K562 (cell line): Measurements from ENCODE around the gene STX1B. TPM values are rescaled to one million over a fixed set of nuclear protein-coding genes. Genes with fewer than 3 reads are reported as not detected.
A peak's percentile ranks its signal among the peaks of the same experiment; 100 is the strongest.

Source experiments
- CREB5 ChIP-seq: fragments of 250-450 bp; sonication (Bioruptor Pico); IDR thresholded peaks from 2 replicates; pipeline ENCODE4 v1.5.0; 2020; ENCODE audit warnings: mild to moderate bottlenecking
- E2F8 ChIP-seq: fragments of 450-650 bp; IDR thresholded peaks from 2 replicates; pipeline ENCODE4 v1.7.1; 2018; ENCODE audit warnings: mild to moderate bottlenecking, low read depth; ENCODE audit not compliant: partially characterized antibody
- ELF1 ChIP-seq: fragments of 200-800 bp; sonication (Bioruptor generic); IDR thresholded peaks from 2 replicates; pipeline ENCODE4 v1.6.1; 2016; ENCODE audit warnings: missing genetic modification characterization, missing compliant biosample characterization
- ETV1 ChIP-seq: fragments of 450-650 bp; conservative IDR thresholded peaks from 2 replicates; pipeline ENCODE4 v1.6.1; 2016; ENCODE audit warnings: missing genetic modification characterization, control low read depth, low read depth, missing compliant biosample characterization
- EZH2 ChIP-seq: IDR thresholded peaks from 2 replicates; pipeline ENCODE4 v1.6.1; 2012; ENCODE audit warnings: low read depth, mild to moderate bottlenecking, inconsistent platforms, low read length, borderline replicate concordance
- MCM3 ChIP-seq: fragments of 450-650 bp; IDR thresholded peaks from 2 replicates; pipeline ENCODE4 v1.6.1; 2016
- MITF ChIP-seq: IDR thresholded peaks from 2 replicates; pipeline ENCODE4 v1.6.1; 2014; ENCODE audit warnings: antibody characterized with exemption
- POLR2H ChIP-seq: IDR thresholded peaks from 2 replicates; pipeline ENCODE4 v1.6.1; 2016; ENCODE audit warnings: missing genetic modification characterization, low read depth, mild to moderate bottlenecking, control low read depth, missing compliant biosample characterization, moderate library complexity
- SIN3A ChIP-seq, 2 experiments: fragments of 150-350 bp in 1 of 2; IDR thresholded peaks; 2 replicates each; pipeline ENCODE4 v1.6.1; 2011 to 2016; ENCODE audit warnings: borderline replicate concordance in 2 of 2, low read depth in 2 of 2, low read length in 2 of 2, mild to moderate bottlenecking in 2 of 2, moderate library complexity in 2 of 2; ENCODE audit not compliant: control insufficient read depth in 1 of 2
- ZEB2 ChIP-seq: fragments of 450-650 bp; IDR thresholded peaks from 2 replicates; pipeline ENCODE4 v1.6.1; 2016
- ZNF316 ChIP-seq: fragments of 450-650 bp; IDR thresholded peaks from 2 replicates; pipeline ENCODE4 v1.6.1; 2016
- ZNF511 ChIP-seq: sonication (generic); formaldehyde crosslinking; IDR thresholded peaks from 2 replicates; pipeline ENCODE4 v1.8.0; 2022; ENCODE audit warnings: mild to moderate bottlenecking, missing genetic modification reagents
- polyA plus RNA-seq, 8 experiments: library from polyadenylated mRNA; depleted of rRNA in 4 of 8; stranded (reverse) in 5 of 8; unstranded in 3 of 8; fragments of >200 nt; fragmentation: Nextera tagmentation in 2 of 8; fragmentation: Illumina TruSeq in 1 of 8; extraction: Ambion mirVana in 2 of 8; extraction: Trizol in 1 of 8; gene quantifications; 2 replicates each; pipeline versions ENCODE4 v1.2.1 to v1.2.3, GENCODE V29; 2011 to 2014; ENCODE audit warnings: inconsistent platforms in 1 of 8, missing spikeins in 1 of 8
- total RNA-seq, 7 experiments: library from RNA; depleted of rRNA in 6 of 7; stranded (reverse); fragments of >200 nt in 6 of 7; fragmentation: Illumina TruSeq in 2 of 7; extraction: Trizol in 2 of 7; gene quantifications; 2 replicates each; pipeline versions ENCODE4 v1.2.1 to v1.2.3, GENCODE V29; 2011 to 2021; ENCODE audit warnings: low replicate concordance in 1 of 7

The STX1B gene
- total and polyA plus RNA-seq, 9 of the 15 experiments (the other 6 are each of a cell fraction or from before 2014, with no cell fraction given), result 0.07 to 2.5 (median 0.86) TPM

GRCh38 chr16:31032736-31033708 is 22.6 kb upstream of the STX1B start, which contains the start of gene STX4 (continued):
- peak; percentile 98 for TF ChIP-seq MITF
- TF ChIP-seq ZNF316, result peak; percentile 30
- peak; percentile 91 for TF ChIP-seq ZNF511 (CRISPR knock-in tag)
- TF ChIP-seq SIN3A (IDR thresholded peaks at IDR 0.05; ENCODE audit: borderline replicate concordance in 2 of 2, control insufficient read depth in 1 of 2, low read depth in 2 of 2, low read length in 2 of 2), result peak; percentile 25 to 82; a peak in 1 of 4 replicates
- TF ChIP-seq ELF1 (tag), result peak; percentile 78
- TF ChIP-seq MCM3, result no peak
- TF ChIP-seq ETV1, result peak; percentile 87
- TF ChIP-seq EZH2, result no peak
- TF ChIP-seq ZEB2, result 0 out of 2 replicates have a peak, but pooled peaks have one; percentile 41
- TF ChIP-seq POLR2H (tag), result peak; percentile 49; the same call in 1 of the 2 replicates
- peak; percentile 20; the same call in 1 of the 2 replicates for TF ChIP-seq CREB5 (CRISPR knock-in tag)
- TF ChIP-seq E2F8, result peak; percentile 94
